Measurements from ENCODE around the gene ERC2. TPM values are rescaled to one million over a fixed set of nuclear protein-coding genes. Genes with fewer than 3 reads are reported as not detected.

The ERC2 gene
- total RNA-seq, 3 donors from 2014 or later = 0.64 to 7.3 (median 1.3) TPM

GRCh38 chr3:56157693-56158362 is 310.4 kb downstream of the ERC2 start:
- TF ChIP-seq POLR2AphosphoS5 (IDR thresholded peaks at IDR 0.05) (no peak), CTCF (IDR thresholded peaks at IDR 0.05) (no peak), POLR2A (IDR thresholded peaks at IDR 0.05) (no peak)
- Histone ChIP-seq H3K4me3 (no peak overlapping the region), H3K4me1 (no peaks in the 10 kb centered on the region), H3K36me3 (no peaks in the 10 kb centered on the region), H3K27ac (no peak overlapping the region), H3K9me3 (peaks cover 0 to 6% of the 10 kb centered on the region in 2 donors), H3K27me3 (no peaks in the 10 kb centered on the region)
- intact Hi-C loops (cut with DNase I; ENCODE audit: low total_unique reads) = no loop called here
- DNase-seq (ENCODE audit: low spot score in 2 of 2) = no peak

GRCh38 chr3:56154297-56154696 is 314.0 kb downstream of the ERC2 start:
- Histone ChIP-seq H3K4me1 (no peaks in the 10 kb centered on the region), H3K9me3 (peaks cover 0 to 2% of the 10 kb centered on the region in 2 donors), H3K27ac (no peak overlapping the region), H3K4me3 (no peak overlapping the region), H3K36me3 (no peaks in the 10 kb centered on the region), H3K27me3 (no peaks in the 10 kb centered on the region)
- no peak for TF ChIP-seq CTCF (IDR thresholded peaks at IDR 0.05)
- no peak for TF ChIP-seq POLR2A (IDR thresholded peaks at IDR 0.05)
- no peak for TF ChIP-seq POLR2AphosphoS5 (IDR thresholded peaks at IDR 0.05)
- intact Hi-C loops (cut with DNase I; ENCODE audit: low total_unique reads) = no loop called here
- DNase-seq (ENCODE audit: low spot score in 2 of 2) = no peak

GRCh38 chr3:56147354-56147753 is 320.9 kb downstream of the ERC2 start:
- Histone ChIP-seq H3K27me3 (no peaks in the 10 kb centered on the region), H3K36me3 (no peaks in the 10 kb centered on the region), H3K4me3 (no peak overlapping the region), H3K9me3 (no peaks in the 10 kb centered on the region), H3K4me1 (no peaks in the 10 kb centered on the region), H3K27ac (no peak overlapping the region)
- intact Hi-C loops (cut with DNase I; ENCODE audit: low total_unique reads) = no loop called here
- DNase-seq (ENCODE audit: low spot score in 2 of 2) = no peak
- TF ChIP-seq POLR2A (IDR thresholded peaks at IDR 0.05) (no peak), POLR2AphosphoS5 (IDR thresholded peaks at IDR 0.05) (no peak), CTCF (IDR thresholded peaks at IDR 0.05) (no peak)

GRCh38 chr3:56145410-56145809 is 322.9 kb downstream of the ERC2 start:
- Histone ChIP-seq H3K27me3 (no peaks in the 10 kb centered on the region), H3K9me3 (no peaks in the 10 kb centered on the region), H3K27ac (no peak overlapping the region), H3K36me3 (no peaks in the 10 kb centered on the region), H3K4me1 (no peaks in the 10 kb centered on the region), H3K4me3 (no peak overlapping the region)
- intact Hi-C loops (cut with DNase I; ENCODE audit: low total_unique reads) = no loop called here
- no peak for TF ChIP-seq POLR2A (IDR thresholded peaks at IDR 0.05)
- no peak for TF ChIP-seq POLR2AphosphoS5 (IDR thresholded peaks at IDR 0.05)
- no peak for TF ChIP-seq CTCF (IDR thresholded peaks at IDR 0.05)
- no peak for DNase-seq (ENCODE audit: low spot score in 2 of 2)

GRCh38 chr3:56144805-56145204 is 323.5 kb downstream of the ERC2 start:
- H3K27me3 ChIP-seq = no peaks in the 10 kb centered on the region
- no peak for DNase-seq (ENCODE audit: low spot score in 2 of 2)
- no peak overlapping the region for H3K27ac ChIP-seq
- H3K4me1 ChIP-seq = no peaks in the 10 kb centered on the region
- no peaks in the 10 kb centered on the region for H3K9me3 ChIP-seq
- intact Hi-C loops (cut with DNase I; ENCODE audit: low total_unique reads) = no loop called here
- no peaks in the 10 kb centered on the region for H3K36me3 ChIP-seq
- H3K4me3 ChIP-seq = no peak overlapping the region
- TF ChIP-seq POLR2A (IDR thresholded peaks at IDR 0.05) (no peak), CTCF (IDR thresholded peaks at IDR 0.05) (no peak), POLR2AphosphoS5 (IDR thresholded peaks at IDR 0.05) (no peak)

Measured in breast epithelium (tissue), 4 donors.